Measurements from ENCODE around the gene EMX1. TPM values are rescaled to one million over a fixed set of nuclear protein-coding genes. Genes with fewer than 3 reads are reported as not detected.

Gene EMX1
- total RNA-seq, 5 donors from 2014 or later (not counting 1 experiment from before 2014, with no cell fraction given), result not detected

GRCh38 chr2:72932045-72932740 is 14.9 kb downstream of the EMX1 start:
- whole genome bisulfite sequencing (ENCODE audit: insufficient coverage), result 28% methylated on average over 4 of the region's 5 CpGs
- no peak for ATAC-seq (replicated peaks in 1 of 4)

GRCh38 chr2:72932805-72933204 is 15.5 kb downstream of the EMX1 start:
- Histone ChIP-seq H3K4me3 (ENCODE audit: control insufficient read depth in 1 of 2, extremely low read depth in 1 of 2, low read length in 1 of 2) (no peak overlapping the region), H3K4me1 (ENCODE audit: control insufficient read depth in 1 of 2, extremely low read depth in 1 of 2, insufficient read depth in 2 of 2, low read length in 2 of 2) (no peaks in the 10 kb centered on the region), H3K27me3 (replicated peaks in 1 of 2; ENCODE audit: control insufficient read depth in 2 of 2, extremely low read depth in 1 of 2, insufficient read depth in 2 of 2, low read length in 1 of 2) (peaks cover 3 to 65% of the 10 kb centered on the region in 2 experiments), H3K27ac (ENCODE audit: low read length) (no peak overlapping the region), H3K9me3 (no peaks in the 10 kb centered on the region), H3K36me3 (ENCODE audit: control insufficient read depth in 2 of 2, extremely low read depth in 1 of 2, insufficient read depth in 1 of 2, low read length in 1 of 2) (no peaks in the 10 kb centered on the region)
- H3K4me3 Mint-ChIP-seq, result no peak overlapping the region
- no peaks in the 10 kb centered on the region for H3K36me3 Mint-ChIP-seq
- H3K4me1 Mint-ChIP-seq, result no peaks in the 10 kb centered on the region
- H3K9me3 Mint-ChIP-seq, result no peaks in the 10 kb centered on the region
- DNase-seq, result no peak
- no peak for ATAC-seq (replicated peaks in 1 of 4)
- POLR2A ChIA-PET, result no interaction called here
- WGBS (ENCODE audit: insufficient coverage), result 70% methylated on average over 2 of the region's 4 CpGs
- peaks cover 12 to 23% of the 10 kb centered on the region in 2 donors for H3K27me3 Mint-ChIP-seq
- no peak overlapping the region for H3K27ac Mint-ChIP-seq
- CTCF ChIA-PET, result no interaction called here

More at GRCh38 chr2:72932045-72932740, 14.9 kb downstream of the EMX1 start:
- ChIA-PET POLR2A (no interaction called here), CTCF (no interaction called here)
- peaks cover 5 to 71% of the 10 kb centered on the region in 2 experiments for H3K27me3 ChIP-seq (replicated peaks in 1 of 2; ENCODE audit: control insufficient read depth in 2 of 2, extremely low read depth in 1 of 2, insufficient read depth in 2 of 2, low read length in 1 of 2)
- H3K27ac Mint-ChIP-seq, result no peak overlapping the region
- H3K4me3 Mint-ChIP-seq, result no peak overlapping the region
- no peaks in the 10 kb centered on the region for H3K36me3 Mint-ChIP-seq
- no peaks in the 10 kb centered on the region for H3K9me3 Mint-ChIP-seq
- no peaks in the 10 kb centered on the region for H3K9me3 ChIP-seq
- no peaks in the 10 kb centered on the region for H3K36me3 ChIP-seq (ENCODE audit: control insufficient read depth in 2 of 2, extremely low read depth in 1 of 2, insufficient read depth in 1 of 2, low read length in 1 of 2)
- no peak for DNase-seq
- peaks cover 12 to 20% of the 10 kb centered on the region in 2 donors for H3K27me3 Mint-ChIP-seq
- H3K27ac ChIP-seq (ENCODE audit: low read length), result no peak overlapping the region
- no peak overlapping the region for H3K4me3 ChIP-seq (ENCODE audit: control insufficient read depth in 1 of 2, extremely low read depth in 1 of 2, low read length in 1 of 2)
- no peaks in the 10 kb centered on the region for H3K4me1 Mint-ChIP-seq
- no peaks in the 10 kb centered on the region for H3K4me1 ChIP-seq (ENCODE audit: control insufficient read depth in 1 of 2, extremely low read depth in 1 of 2, insufficient read depth in 2 of 2, low read length in 2 of 2)

- no peak overlapping the region for H3K27ac ChIP-seq (ENCODE audit: low read length)
- Mint-ChIP-seq H3K27ac (no peak overlapping the region), H3K4me1 (no peaks in the 10 kb centered on the region), H3K9me3 (no peaks in the 10 kb centered on the region), H3K27me3 (peaks cover 12 to 26% of the 10 kb centered on the region in 2 donors), H3K4me3 (no peak overlapping the region), H3K36me3 (no peaks in the 10 kb centered on the region)
- ATAC-seq (replicated peaks in 1 of 4) (no peak), DNase-seq (no peak)
- no peak overlapping the region for H3K4me3 ChIP-seq (ENCODE audit: control insufficient read depth in 1 of 2, extremely low read depth in 1 of 2, low read length in 1 of 2)
- 100% methylated on average over 2 of the region's 5 CpGs for WGBS (ENCODE audit: insufficient coverage)
- H3K27me3 ChIP-seq (replicated peaks in 1 of 2; ENCODE audit: control insufficient read depth in 2 of 2, extremely low read depth in 1 of 2, insufficient read depth in 2 of 2, low read length in 1 of 2), result peaks cover 3 to 61% of the 10 kb centered on the region in 2 experiments
- no peaks in the 10 kb centered on the region for H3K36me3 ChIP-seq (ENCODE audit: control insufficient read depth in 2 of 2, extremely low read depth in 1 of 2, insufficient read depth in 1 of 2, low read length in 1 of 2)
- no peaks in the 10 kb centered on the region for H3K9me3 ChIP-seq
- H3K4me1 ChIP-seq (ENCODE audit: control insufficient read depth in 1 of 2, extremely low read depth in 1 of 2, insufficient read depth in 2 of 2, low read length in 2 of 2), result no peaks in the 10 kb centered on the region
- ChIA-PET POLR2A (no interaction called here), CTCF (interaction anchor here in 1 of 2 donors (0.6 kb wide), 1 partner anchor 170 kb away, joined by 3 read pairs; no protein-coding TSS in a partner anchor)
Observed at GRCh38 chr2:72933207-72933606, 15.9 kb downstream of the EMX1 start.

- no peak overlapping the region for H3K4me3 ChIP-seq (ENCODE audit: control insufficient read depth in 1 of 2, extremely low read depth in 1 of 2, low read length in 1 of 2)
- Mint-ChIP-seq H3K9me3 (no peaks in the 10 kb centered on the region), H3K27me3 (peaks cover 12 to 26% of the 10 kb centered on the region in 2 donors), H3K27ac (no peak overlapping the region), H3K4me3 (no peak overlapping the region), H3K4me1 (no peaks in the 10 kb centered on the region), H3K36me3 (no peaks in the 10 kb centered on the region)
- H3K36me3 ChIP-seq (ENCODE audit: control insufficient read depth in 2 of 2, extremely low read depth in 1 of 2, insufficient read depth in 1 of 2, low read length in 1 of 2), result no peaks in the 10 kb centered on the region
- H3K9me3 ChIP-seq, result no peaks in the 10 kb centered on the region
- CTCF ChIA-PET, result interaction anchor here in 1 of 2 donors (0.6 kb wide), 1 partner anchor 171 kb away, joined by 3 read pairs; no protein-coding TSS in a partner anchor
- no peak overlapping the region for H3K27ac ChIP-seq (ENCODE audit: low read length)
- no peak for DNase-seq
- peaks cover under 1 to 56% of the 10 kb centered on the region in 2 experiments for H3K27me3 ChIP-seq (replicated peaks in 1 of 2; ENCODE audit: control insufficient read depth in 2 of 2, extremely low read depth in 1 of 2, insufficient read depth in 2 of 2, low read length in 1 of 2)
- ATAC-seq (replicated peaks in 1 of 4), result no peak
- 86% methylated on average over 12 of the region's 12 CpGs for WGBS (ENCODE audit: insufficient coverage)
- no peaks in the 10 kb centered on the region for H3K4me1 ChIP-seq (ENCODE audit: control insufficient read depth in 1 of 2, extremely low read depth in 1 of 2, insufficient read depth in 2 of 2, low read length in 2 of 2)
- POLR2A ChIA-PET, result no interaction called here
Observed at GRCh38 chr2:72933646-72934151, 16.4 kb downstream of the EMX1 start.

- H3K27ac Mint-ChIP-seq, result no peak overlapping the region
- no peaks in the 10 kb centered on the region for H3K36me3 Mint-ChIP-seq
- Histone ChIP-seq H3K4me1 (ENCODE audit: control insufficient read depth in 1 of 2, extremely low read depth in 1 of 2, insufficient read depth in 2 of 2, low read length in 2 of 2) (no peaks in the 10 kb centered on the region), H3K27me3 (replicated peaks in 1 of 2; ENCODE audit: control insufficient read depth in 2 of 2, extremely low read depth in 1 of 2, insufficient read depth in 2 of 2, low read length in 1 of 2) (peaks cover 0 to 52% of the 10 kb centered on the region in 2 experiments), H3K36me3 (ENCODE audit: control insufficient read depth in 2 of 2, extremely low read depth in 1 of 2, insufficient read depth in 1 of 2, low read length in 1 of 2) (no peaks in the 10 kb centered on the region), H3K9me3 (no peaks in the 10 kb centered on the region), H3K4me3 (ENCODE audit: control insufficient read depth in 1 of 2, extremely low read depth in 1 of 2, low read length in 1 of 2) (no peak overlapping the region), H3K27ac (ENCODE audit: low read length) (no peak overlapping the region)
- ChIA-PET CTCF (no interaction called here), POLR2A (no interaction called here)
- no peak for DNase-seq
- H3K9me3 Mint-ChIP-seq, result no peaks in the 10 kb centered on the region
- WGBS (ENCODE audit: insufficient coverage), result 75% methylated on average over 14 of the region's 14 CpGs
- no peaks in the 10 kb centered on the region for H3K4me1 Mint-ChIP-seq
- H3K27me3 Mint-ChIP-seq, result peaks cover 12 to 26% of the 10 kb centered on the region in 2 donors
- no peak for ATAC-seq (replicated peaks in 1 of 4)
- no peak overlapping the region for H3K4me3 Mint-ChIP-seq
Observed at GRCh38 chr2:72934683-72935610, 17.6 kb downstream of the EMX1 start.

GRCh38 chr2:72935611-72935957 is 18.3 kb downstream of the EMX1 start:
- H3K27ac Mint-ChIP-seq, result no peak overlapping the region
- DNase-seq, result no peak
- no peaks in the 10 kb centered on the region for H3K36me3 Mint-ChIP-seq
- H3K9me3 ChIP-seq, result no peaks in the 10 kb centered on the region
- no peaks in the 10 kb centered on the region for H3K36me3 ChIP-seq (ENCODE audit: control insufficient read depth in 2 of 2, extremely low read depth in 1 of 2, insufficient read depth in 1 of 2, low read length in 1 of 2)
- H3K27me3 Mint-ChIP-seq, result peaks cover 12 to 26% of the 10 kb centered on the region in 2 donors
- no peaks in the 10 kb centered on the region for H3K9me3 Mint-ChIP-seq
- H3K27ac ChIP-seq (ENCODE audit: low read length), result no peak overlapping the region
- H3K4me3 ChIP-seq (ENCODE audit: control insufficient read depth in 1 of 2, extremely low read depth in 1 of 2, low read length in 1 of 2), result no peak overlapping the region
- H3K4me1 ChIP-seq (ENCODE audit: control insufficient read depth in 1 of 2, extremely low read depth in 1 of 2, insufficient read depth in 2 of 2, low read length in 2 of 2), result no peaks in the 10 kb centered on the region
- no peaks in the 10 kb centered on the region for H3K4me1 Mint-ChIP-seq
- peaks cover 0 to 48% of the 10 kb centered on the region in 2 experiments for H3K27me3 ChIP-seq (replicated peaks in 1 of 2; ENCODE audit: control insufficient read depth in 2 of 2, extremely low read depth in 1 of 2, insufficient read depth in 2 of 2, low read length in 1 of 2)
- no peak overlapping the region for H3K4me3 Mint-ChIP-seq
- POLR2A ChIA-PET, result no interaction called here
- CTCF ChIA-PET, result no interaction called here
- no CpG with 5 or more reads among the region's 2 CpGs for WGBS (ENCODE audit: insufficient coverage)
- no peak for ATAC-seq (replicated peaks in 1 of 4)
